ENCODE measurements around the gene C19orf33. TPM values are rescaled to one million over a fixed set of nuclear protein-coding genes. Genes with fewer than 3 reads are reported as not detected.

C19orf33 gene
- 1.4 TPM for polyA plus RNA-seq (2013, experiment 1 of 2; ENCODE audit: insufficient read length)
- 1.5 TPM for polyA plus RNA-seq (2013, experiment 2 of 2; ENCODE audit: insufficient read length)

DNA sequence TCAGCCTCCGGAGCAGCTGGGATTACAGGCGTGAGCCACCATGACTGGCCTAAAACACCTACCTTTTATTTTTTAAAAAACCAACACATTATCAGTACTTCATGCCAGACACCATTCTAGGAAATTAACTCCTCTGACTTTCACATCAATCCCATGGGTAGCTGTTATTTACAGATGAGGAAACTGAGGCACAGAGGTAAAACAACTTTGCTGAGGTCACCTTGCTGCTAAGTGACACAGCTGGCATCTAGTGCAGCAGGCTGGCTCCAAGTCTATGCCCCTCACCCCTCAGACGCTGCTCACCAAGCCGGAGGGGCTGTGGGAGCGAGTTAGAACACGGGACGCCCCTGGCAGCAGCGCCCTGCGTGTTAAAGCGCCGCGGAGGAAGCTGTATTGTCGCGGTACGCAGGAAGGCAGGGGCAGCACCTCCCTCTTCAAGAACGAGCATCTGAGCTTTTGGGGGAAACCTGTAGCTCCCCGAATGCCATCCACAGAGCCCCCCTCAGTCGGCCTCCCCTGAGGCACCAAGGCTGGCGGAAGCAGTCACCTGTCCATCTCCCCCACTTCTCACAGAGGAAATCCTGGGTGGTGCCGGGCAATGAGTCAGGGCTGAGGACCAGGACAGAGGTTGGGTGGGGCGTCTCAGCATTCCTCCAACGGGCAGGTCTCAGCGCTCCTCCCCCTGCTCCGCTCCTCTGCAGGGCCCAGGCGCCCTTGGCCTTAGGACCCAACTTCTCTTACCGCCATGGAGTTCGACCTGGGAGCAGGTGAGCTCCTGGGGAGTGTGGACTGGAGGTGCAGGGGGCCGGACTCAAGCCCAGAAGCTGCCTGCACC is at the start of gene C19orf33:
TSS of gene C19orf33 (plus strand) at position 735 of the 835 bp plus-strand sequence. CDS start at position 746, 11 bp downstream.
- DNase-seq, result peak; percentile 47

DNA sequence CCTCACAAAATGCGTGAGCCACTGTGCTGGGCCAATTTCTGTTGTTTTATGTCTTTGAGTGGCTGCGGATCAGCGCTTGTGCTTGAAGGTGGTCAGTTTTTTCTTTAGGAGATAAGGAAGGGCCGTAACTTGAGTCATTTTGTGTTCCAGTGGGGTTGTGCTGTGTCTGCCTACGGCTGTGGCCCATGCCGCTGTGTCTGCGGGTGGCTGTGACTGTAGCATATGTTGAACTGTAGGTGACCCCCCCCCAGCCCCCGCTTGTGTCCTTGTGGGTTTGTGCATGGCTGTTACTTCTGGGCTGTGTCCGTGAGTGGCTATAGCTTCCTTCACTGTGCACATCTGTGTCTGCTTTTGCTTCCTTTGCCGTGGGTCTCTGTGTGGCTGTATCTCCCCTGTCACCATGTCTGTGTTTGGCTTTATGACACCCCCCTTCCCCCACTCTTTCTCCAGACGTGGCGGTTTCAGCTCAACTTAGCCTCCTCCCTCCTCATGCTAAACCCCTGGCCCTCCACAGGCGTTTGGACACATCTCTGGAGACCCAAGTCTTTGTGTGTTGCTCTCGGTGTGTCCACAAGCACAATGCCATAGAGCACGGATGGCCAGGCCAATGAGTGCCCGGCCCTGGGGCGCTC is 48.6 kb upstream of the C19orf33 start:
- DNase-seq, result peak; percentile 59

DNA sequence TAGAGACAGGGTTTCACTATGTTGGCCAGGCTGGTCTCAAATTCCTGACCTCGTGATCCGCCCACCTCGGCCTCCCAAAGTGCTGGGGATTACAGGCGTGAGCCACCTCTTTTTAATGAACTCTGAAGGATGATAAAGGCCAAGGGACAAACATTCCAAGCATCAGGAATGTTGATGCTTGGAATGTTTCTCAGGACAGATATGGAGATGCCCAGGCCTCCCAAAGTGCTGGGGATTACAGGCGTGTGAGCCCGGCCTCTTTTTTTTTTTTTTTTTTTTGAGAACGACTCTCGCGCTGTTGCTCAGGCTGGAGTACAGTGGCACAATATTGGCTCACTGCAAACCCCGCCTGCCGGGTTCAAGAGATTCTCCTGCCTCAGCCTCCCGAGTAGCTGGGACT is 42.1 kb upstream of the C19orf33 start:
- peak; percentile 53 for DNase-seq

DNA sequence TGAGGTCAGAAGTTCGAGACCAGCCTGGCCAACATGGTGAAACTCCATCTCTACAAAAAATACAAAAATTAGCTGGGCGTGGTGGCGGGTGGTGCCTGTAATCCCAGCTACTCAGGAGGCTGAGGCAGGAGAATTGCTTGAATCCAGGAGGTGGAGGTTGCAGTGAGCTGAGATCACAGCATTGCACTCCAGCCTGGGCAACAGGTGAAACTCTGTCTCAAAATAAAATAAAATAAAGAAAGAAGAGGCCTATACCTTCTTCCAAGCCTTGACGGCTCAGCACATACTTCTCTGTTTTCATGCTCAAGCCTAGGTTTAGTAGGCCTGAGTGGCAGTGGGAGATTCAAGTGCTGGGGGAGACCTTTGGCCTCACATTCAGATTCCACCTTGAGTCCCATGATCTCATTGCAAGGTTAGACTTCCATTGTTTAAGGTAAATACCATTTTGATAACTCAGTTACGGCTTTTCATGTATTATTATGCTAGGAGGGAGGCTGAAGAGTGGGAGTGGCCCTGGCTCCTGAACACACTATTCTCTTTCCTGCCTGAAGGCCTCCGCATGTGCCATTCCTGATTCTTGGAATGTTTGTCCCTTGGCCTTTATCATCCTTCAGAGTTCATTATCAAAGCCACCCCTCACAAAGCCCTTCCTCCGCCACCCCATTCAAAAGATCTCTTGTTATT is 41.3 kb upstream of the C19orf33 start:
- no peak for DNase-seq

DNA sequence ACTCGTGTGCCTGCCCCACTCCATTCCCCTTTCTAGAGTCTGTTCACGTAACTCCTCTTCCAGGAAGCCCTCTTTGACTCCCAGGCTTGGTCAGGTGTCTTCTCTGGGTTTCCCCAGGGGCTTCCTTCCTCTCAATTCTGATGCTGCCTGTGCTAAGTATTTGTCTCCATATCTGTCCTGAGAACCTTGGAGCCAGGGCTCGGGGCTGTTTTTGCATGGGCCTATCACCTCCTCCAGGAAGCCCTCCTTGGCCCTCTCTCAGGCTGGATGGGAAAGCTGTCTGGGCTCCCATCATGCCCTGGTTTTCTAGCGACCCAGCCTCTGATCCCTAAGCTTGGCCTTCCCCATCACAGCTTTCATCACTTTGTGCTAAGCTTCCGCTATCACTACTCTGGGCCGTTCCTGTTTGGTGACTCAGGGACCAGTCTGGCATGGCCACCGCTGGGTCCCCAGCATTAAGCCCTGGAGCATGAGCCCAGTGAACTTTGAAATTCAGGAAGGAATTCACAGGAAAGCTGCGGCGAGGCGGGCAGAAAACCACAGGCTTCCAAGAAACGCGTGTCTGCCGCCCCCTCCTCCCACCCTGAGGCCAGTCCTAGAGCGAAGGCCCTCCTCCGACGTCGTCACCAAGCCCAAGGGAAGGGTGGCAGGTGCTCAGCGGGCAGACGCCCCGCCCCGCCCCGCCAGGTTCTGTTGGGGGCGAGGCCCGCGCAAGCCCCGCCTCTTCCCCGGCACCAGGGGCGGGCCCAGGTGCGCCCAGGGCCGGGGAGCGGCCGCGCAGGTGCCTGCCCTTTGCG is 40.2 kb upstream of the C19orf33 start:
- peak; percentile 97 for DNase-seq

DNA sequence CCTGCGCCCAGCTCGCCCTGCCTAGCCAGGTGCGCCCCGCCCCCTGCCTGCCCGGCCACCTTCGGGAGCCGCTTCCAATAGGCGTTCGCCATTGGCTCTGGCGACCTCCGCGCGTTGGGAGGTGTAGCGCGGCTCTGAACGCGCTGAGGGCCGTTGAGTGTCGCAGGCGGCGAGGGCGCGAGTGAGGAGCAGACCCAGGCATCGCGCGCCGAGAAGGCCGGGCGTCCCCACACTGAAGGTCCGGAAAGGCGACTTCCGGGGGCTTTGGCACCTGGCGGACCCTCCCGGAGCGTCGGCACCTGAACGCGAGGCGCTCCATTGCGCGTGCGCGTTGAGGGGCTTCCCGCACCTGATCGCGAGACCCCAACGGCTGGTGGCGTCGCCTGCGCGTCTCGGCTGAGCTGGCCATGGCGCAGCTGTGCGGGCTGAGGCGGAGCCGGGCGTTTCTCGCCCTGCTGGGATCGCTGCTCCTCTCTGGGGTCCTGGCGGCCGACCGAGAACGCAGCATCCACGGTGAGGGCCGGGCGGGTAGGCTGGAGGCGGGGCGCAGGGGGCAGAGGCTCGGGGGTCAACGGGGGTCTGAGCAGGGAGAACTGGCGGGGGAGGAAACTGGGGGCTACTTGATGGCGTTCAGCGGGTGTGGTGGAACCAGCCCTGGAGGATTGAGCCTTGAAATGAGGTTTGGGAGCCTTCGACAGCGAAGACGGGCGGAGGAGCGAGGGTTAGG is 39.4 kb upstream of the C19orf33 start, which contains the start of gene SPINT2:
TSS of gene SPINT2 (plus strand) at position 88 of the 727 bp plus-strand sequence. CDS start at position 408, 320 bp downstream.
- no peak for DNase-seq

DNA sequence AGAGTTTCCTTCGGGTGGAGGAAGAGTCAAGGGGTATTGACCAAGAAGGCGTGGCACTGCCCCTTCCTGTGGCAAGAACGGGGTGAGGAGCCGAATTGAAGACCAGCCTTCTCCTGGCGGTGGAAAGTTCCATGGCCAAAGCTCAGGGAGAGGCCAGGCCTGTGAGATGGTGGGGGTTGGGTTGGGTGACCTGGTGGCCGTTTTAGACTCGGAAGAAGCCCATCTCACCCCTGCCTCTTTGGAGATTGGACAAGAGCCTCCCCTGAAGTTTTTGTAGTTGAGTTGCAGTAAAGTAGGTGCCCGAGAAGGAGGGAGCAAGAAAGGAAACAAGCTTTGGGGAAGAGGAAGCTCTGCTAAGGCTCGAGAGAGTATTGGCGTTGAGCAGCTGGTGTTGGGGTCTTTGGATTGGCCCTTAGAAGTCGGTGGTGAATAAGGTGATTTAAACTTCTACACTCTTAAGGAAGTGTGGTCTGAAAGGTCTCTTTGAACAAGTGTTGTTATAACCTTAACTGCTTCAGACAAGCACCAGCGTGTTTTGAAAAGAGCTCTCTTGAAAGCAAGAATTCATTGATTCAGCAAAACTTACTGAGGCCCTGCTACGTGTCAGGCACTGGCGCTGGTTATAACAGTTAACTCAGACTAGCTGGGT is 38.7 kb upstream of the C19orf33 start:
- no peak for DNase-seq

DNA sequence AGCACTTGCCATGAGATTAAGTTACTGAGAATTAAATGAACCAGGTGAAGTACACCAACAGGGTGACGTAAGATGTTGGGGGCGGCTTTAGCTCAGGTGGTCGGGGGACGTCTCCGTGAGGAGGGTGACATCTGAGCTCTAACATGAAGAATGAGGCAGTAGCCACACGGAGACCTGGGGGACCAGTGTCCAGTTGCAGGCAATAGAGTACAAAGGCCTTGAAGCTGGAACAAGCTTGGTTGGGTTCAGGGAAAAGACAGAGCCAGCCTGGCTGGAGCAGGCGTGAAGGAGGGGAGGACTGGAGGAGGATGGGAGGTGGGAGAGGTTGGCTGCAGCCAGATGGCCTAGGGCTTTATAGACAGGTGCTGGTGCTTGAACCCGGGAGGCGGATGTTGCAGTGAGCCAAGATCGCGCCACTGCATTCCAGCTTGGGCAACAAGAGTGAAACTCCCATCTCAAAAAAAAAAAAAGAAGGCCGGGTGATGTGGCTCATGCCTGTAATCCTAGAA is 38.1 kb upstream of the C19orf33 start:
- no peak for DNase-seq

DNA sequence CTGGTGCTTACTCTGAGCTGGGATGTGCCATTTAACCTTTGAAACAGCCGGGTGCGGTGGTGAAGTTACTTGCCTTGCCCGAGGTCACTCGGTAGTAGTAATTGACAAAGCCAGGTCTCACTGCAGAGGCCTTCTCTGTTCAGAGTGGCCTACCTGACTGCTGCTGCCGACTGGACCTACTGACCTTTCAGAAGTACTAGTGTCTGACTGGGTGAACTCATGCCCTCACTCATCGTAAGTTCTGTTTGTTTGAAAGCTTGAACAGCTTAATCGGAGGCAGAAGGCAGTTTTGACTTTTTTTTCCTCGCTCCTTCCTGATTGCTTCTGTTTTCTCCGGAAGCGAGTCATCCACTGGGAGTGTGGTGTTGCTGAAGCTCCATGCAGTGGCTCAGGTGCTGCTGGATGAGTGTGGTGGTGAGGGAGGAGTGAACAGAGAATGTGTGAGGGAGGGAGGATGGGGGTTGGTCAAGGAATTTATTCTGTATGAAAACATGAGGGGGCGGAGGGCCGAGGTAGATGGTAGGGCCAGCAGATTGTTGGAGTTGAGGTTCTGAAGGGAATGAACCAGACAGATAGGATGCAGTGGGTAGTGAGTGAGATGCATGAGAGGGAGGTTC is 37.0 kb upstream of the C19orf33 start:
- peak; percentile 70 for DNase-seq

DNA sequence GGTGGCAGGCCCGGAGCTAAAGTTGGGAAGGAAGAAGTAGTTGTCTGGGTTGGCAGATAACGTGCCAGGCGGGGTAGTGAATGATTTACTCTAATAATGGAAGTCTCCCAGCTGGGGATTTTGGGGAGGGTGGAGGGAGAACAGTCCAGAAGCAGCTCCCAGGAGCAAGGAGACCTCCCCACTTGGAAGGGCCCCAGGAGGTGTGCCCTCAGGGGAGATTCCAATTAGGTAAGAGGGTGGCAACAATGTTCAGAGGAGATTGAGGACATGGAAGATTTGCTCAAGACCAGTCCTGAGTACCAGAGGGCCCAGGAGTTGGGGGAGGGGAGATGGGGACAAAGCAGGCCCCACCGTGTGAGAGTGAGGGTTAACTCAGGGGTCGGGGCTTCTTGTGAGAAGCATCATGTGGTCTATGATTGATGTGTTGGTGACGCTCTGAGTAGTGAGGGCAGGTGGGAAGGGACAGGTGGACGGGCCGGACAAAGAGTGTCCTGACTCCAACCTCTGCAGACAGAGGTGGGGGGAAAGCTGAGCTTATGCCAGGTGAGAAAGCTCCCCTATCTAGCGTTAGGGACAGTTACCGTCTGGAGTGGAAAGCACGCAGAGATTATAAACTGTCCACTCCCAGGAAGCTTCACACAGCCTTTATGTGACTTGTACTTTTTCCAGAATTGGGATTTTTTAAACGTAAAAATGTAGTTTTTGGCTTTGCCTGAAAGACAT is 36.1 kb upstream of the C19orf33 start:
- DNase-seq, result no peak

DNA sequence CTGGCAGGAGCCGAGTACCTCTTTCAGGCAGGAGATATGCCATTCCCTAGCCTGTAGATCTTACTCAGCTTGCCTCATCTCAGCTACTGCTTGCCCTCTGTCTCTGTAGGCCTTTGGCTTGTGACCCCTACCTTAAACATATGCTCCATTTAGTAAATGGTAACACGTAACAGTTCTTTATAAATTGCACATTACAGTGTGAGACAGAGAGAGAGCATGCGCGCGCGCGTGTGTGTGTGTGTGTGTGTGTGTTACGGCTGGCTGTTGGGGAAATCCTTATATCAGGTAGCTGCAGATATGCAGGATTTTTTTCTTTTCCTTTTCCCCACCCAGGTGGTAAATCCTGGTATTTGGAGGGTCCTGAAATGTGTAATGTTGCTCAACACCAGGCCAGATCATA is 35.5 kb upstream of the C19orf33 start:
- DNase-seq, result no peak

DNA sequence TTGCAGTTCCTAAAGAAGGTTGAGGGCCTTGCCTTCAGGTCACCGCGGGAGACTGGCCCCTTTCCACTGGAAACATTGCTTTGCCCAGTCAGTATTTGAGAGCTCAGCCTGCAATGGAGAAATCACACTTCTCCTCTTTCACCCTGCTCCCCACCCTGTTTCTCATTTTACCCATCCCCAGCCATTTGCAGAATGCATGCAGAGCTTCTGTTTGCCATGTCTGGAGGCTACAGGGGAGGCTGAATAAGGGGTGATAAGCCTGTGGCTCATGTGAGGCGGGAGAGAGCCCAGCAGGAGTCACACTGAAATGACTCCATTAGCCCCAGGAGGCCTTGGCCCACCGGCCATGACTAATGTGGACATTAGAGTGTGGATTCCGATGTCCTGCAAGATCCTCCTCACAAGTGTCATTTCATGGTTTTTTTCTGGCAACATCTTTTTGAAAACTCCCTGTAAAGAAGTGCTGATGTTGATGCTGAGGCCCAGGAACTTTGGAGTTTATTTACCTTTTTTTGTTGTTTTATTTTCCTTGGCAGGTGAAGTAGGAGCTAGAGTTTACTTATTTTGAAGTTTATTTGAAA is 33.4 kb upstream of the C19orf33 start:
- peak; percentile 88 for DNase-seq

DNA sequence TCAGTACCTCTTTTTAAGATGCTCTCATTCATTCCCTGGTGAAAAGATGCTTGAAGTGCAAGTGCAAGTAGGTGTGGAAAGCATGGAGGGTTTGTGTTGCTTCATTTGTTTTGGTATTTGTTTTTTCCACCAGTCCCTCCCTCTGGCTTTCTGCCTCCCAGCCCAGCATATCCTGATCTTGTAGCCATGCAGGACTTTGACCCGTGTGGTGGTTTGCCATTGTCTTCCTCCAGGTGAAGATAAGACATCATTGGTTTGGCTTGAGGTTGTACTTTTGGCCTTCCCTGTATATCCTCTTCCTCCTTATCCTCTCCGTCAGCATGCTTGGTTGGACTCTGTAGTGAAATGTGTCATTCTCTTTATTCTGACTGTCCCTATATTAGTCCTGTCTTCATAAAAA is 30.6 kb upstream of the C19orf33 start:
- no peak for DNase-seq

DNA sequence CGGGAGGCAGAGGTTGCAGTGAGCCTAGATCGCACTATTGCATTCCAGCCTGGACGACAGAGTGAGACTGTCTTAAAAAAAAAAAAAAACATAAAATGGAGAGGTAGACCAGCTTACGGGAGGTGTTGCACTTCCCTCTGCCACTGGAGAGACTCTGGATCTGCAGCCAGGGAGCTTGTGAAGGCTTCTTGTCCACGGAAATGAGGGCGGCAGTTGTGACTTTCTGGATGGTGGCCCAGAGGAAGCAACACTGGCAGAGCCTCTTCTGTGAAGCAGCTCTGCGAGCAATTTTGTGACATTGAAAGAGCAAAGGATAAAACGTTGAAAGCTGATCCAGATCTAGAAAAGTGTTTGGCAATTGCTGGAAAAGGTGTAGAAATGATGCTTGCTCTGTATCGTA is 29.3 kb upstream of the C19orf33 start:
- DNase-seq, result no peak

DNA sequence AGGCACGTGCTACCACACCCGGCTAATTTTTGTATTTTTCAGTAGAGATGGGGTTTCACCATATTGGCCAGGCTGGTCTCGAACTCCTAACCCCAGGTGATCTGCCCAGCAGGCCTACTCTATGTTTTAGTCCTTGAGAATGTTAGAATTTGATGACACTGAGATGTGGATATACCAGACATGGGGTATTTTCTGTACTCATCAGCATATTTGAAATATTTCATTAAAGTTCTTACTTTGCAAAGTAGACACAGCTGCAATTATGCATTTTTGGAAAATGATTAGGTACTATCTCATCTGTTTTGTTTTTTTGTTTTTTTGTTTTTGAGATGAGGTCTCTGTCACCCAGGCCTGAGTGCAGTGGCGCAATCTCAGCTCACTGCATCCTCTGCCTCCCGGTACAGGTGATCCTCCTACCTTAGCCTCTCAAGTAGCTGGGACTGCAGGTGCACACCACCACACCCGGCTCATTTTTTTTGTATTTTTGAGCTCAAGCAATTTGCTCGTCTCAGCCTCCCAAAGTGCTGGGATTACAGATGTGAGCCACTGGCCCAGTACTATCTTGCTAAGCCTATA is 27.0 kb upstream of the C19orf33 start:
- DNase-seq, result no peak

DNA sequence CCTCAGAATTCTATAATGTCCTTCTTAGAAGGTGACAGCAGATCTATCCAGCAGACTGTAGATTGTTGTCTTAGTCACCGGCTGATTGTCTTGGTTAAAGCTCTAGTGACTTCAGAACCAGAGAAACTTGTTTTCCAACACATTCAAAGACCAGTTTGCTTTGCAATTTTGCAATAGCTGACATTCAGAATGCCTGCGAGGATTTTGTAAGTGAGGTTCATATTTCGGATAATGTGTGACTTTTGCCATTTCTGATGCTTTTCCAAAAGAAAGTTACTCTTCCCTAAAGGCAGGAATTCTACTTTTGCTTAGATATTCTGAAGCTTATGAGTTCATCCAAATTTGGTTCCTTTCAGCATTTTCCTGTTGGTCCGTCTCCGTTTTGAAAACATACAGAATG is 26.5 kb upstream of the C19orf33 start:
- DNase-seq, result no peak

DNA sequence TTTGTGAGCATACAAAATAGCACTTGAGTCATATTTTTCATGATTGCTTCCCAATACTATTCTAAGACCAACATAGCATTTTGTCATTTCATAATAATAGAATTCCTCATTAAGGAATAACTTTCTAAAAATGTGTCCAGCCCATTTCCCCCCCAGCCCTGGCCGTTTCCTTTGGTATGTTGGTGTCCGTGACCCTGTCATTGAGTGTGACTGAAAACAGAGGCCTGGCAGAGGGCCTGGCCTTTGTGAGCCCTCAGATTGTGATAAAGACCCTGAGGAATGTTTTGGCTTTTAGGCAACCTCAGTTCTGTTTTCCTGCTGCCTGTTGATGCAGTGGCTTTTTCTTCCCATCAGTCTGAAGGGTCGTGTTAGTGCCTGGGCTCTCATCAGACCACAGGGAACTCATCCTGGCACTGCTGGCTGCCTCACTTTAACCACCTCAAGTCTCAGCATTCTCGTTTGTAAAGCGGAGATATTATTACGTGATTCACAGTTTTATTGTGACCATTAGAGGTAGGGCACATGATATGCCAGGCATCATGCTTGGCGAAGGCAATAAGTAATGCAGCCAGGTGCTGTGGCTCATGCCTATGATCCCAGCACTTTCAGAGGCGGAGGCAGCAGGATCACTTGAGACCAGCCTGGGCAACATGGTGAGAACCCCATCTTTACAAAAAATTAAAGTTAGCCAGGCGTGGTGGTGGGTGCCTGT is 25.9 kb upstream of the C19orf33 start:
- DNase-seq, result peak; percentile 95

DNA sequence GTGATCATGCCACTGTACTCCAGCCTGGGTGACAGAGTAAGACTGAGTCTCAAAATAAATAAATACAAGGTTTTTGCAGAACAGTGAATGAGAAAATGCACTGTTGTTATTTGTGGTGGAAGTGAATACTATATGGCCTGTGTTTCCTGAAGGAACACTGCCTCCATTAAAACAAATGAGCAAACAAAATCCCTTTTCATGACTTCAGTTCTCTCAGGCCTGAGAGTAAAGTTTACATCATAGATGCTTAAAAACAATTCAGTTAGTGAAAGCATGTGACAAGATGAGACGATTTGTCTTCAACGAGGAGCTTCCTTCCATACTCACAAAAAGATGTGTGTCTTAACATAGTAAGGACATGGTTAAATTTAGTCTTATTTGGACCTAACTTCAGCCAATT is 25.3 kb upstream of the C19orf33 start:
- no peak for DNase-seq

All from fibroblast of skin of back (primary cell).